IMR-90 (cell line): Measurements from ENCODE around the gene AAK1. TPM values are rescaled to one million over a fixed set of nuclear protein-coding genes. Genes with fewer than 3 reads are reported as not detected.

Experiments
- ATAC-seq: fragments of 200-7000 bp; cut with Tn5 transposase; 2 replicates; pipeline ENCODE4 v1.9.1; 2020; ENCODE audit warnings: low read depth, mild to moderate bottlenecking, moderate library complexity
- BruUV-seq: library from RNA; stranded (reverse); fragments of 400-500 nt; replicated peaks from 2 replicates; lab custom pipeline; 2021; lab: Mats Ljungman, UMichigan
- CTCF ChIA-PET: fragments of 300-600 bp; formaldehyde crosslinking; extraction: SDS; loops from one replicate; lab custom pipeline; 2021; ENCODE audit warnings: antibody characterized with exemption; lab: Yijun Ruan, JAX
- POLR2A ChIA-PET: fragments of 300-600 bp; sonication (Branson Sonifier 250); formaldehyde crosslinking; loops from one replicate; lab custom pipeline; 2022; ENCODE audit warnings: antibody characterized with exemption; ENCODE audit not compliant: unreplicated experiment; lab: Charles Lee
- DNase-seq: peaks from one replicate; pipeline ENCODE4 v3.0.0; 2013
- H2AFZ ChIP-seq: replicated peaks from 2 replicates; pipeline ENCODE3; 2013; ENCODE audit warnings: low read length, mild to moderate bottlenecking; ENCODE audit not compliant: poor library complexity
- H2AK5ac ChIP-seq: 2 replicates; pipeline ENCODE4 v1.6.1; 2013; ENCODE audit warnings: low read depth, low read length, inconsistent platforms
- H2AK9ac ChIP-seq: replicated peaks from 2 replicates; pipeline ENCODE3; 2013; ENCODE audit warnings: mild to moderate bottlenecking, low read depth, low read length, moderate library complexity; ENCODE audit not compliant: poor library complexity
- H2BK120ac ChIP-seq: 2 replicates; pipeline ENCODE4 v1.6.1; 2013; ENCODE audit warnings: low read depth, low read length, inconsistent platforms
- H2BK15ac ChIP-seq: 3 replicates; pipeline ENCODE4 v1.6.1; 2013; ENCODE audit warnings: low read depth, low read length, inconsistent platforms
- H2BK20ac ChIP-seq: 2 replicates; pipeline ENCODE4 v1.6.1; 2013; ENCODE audit warnings: low read depth, mild to moderate bottlenecking, inconsistent platforms, low read length, moderate library complexity
- H2BK5ac ChIP-seq: 2 replicates; pipeline ENCODE4 v1.6.1; 2013; ENCODE audit warnings: mild to moderate bottlenecking, low read depth, low read length, inconsistent platforms; ENCODE audit not compliant: poor library complexity, severe bottlenecking
- H3K14ac ChIP-seq: replicated peaks from 2 replicates; pipeline ENCODE4 v1.6.1; 2013; ENCODE audit warnings: low read depth, low read length, inconsistent platforms
- H3K18ac ChIP-seq: 2 replicates; pipeline ENCODE4 v1.6.1; 2013; ENCODE audit warnings: low read depth, low read length, control low read depth
- H3K23ac ChIP-seq: 2 replicates; pipeline ENCODE4 v1.6.1; 2013; ENCODE audit warnings: low read depth, low read length, inconsistent platforms
- H3K27ac ChIP-seq: 2 replicates; pipeline ENCODE4 v1.5.1; 2013; ENCODE audit warnings: mild to moderate bottlenecking, control low read depth, low read length; ENCODE audit not compliant: insufficient read depth
- H3K27me3 ChIP-seq: 2 replicates; pipeline ENCODE4 v1.6.1; 2013; ENCODE audit warnings: low read length; ENCODE audit not compliant: control insufficient read depth, insufficient read depth
- H3K36me3 ChIP-seq: 2 replicates; pipeline ENCODE4 v1.6.1; 2013; ENCODE audit warnings: low read length, mixed read lengths; ENCODE audit not compliant: control insufficient read depth, insufficient read depth
- H3K4ac ChIP-seq: 2 replicates; pipeline ENCODE4 v1.6.1; 2013; ENCODE audit warnings: low read depth, low read length, inconsistent platforms
- H3K4me1 ChIP-seq: 2 replicates; pipeline ENCODE4 v1.6.1; 2013; ENCODE audit warnings: low read length, mixed read lengths; ENCODE audit not compliant: control insufficient read depth, insufficient read depth
- H3K4me2 ChIP-seq: 2 replicates; pipeline ENCODE4 v1.6.1; 2013; ENCODE audit warnings: low read depth, mild to moderate bottlenecking, control low read depth, low read length, moderate library complexity
- H3K4me3 ChIP-seq: 2 replicates; pipeline ENCODE4 v1.5.1; 2013; ENCODE audit warnings: low read depth, mild to moderate bottlenecking, control low read depth, low read length, moderate library complexity; ENCODE audit not compliant: insufficient read depth
- H3K56ac ChIP-seq: 2 replicates; pipeline ENCODE4 v1.6.1; 2013; ENCODE audit warnings: low read length, inconsistent platforms; ENCODE audit not compliant: insufficient read depth; ENCODE audit errors: extremely low read depth
- H3K79me1 ChIP-seq, 2 experiments: 2 replicates each; pipeline ENCODE4 v1.6.1; 2013; ENCODE audit warnings: low read length in 2 of 2, inconsistent platforms in 1 of 2, low read depth in 1 of 2
- H3K9ac ChIP-seq: 2 replicates; pipeline ENCODE4 v1.6.1; 2013; ENCODE audit warnings: low read depth, low read length, control low read depth
- H3K9me1 ChIP-seq: 2 replicates; pipeline ENCODE4 v1.6.1; 2013; ENCODE audit warnings: low read length, inconsistent platforms; ENCODE audit not compliant: insufficient read depth
- H3K9me3 ChIP-seq: 2 replicates; pipeline ENCODE4 v1.6.1; 2013; ENCODE audit warnings: low read length; ENCODE audit not compliant: control insufficient read depth, insufficient read depth
- H4K20me1 ChIP-seq: 2 replicates; pipeline ENCODE4 v1.6.1; 2013; ENCODE audit warnings: low read length, inconsistent platforms; ENCODE audit not compliant: insufficient read depth
- H4K5ac ChIP-seq: 2 replicates; pipeline ENCODE4 v1.6.1; 2013; ENCODE audit warnings: mild to moderate bottlenecking, low read depth, low read length, control low read depth
- H4K8ac ChIP-seq, 2 experiments: 2 replicates each; pipeline ENCODE4 v1.6.1; 2013; ENCODE audit warnings: low read depth in 2 of 2, low read length in 2 of 2, control low read depth in 1 of 2, inconsistent platforms in 1 of 2
- H4K91ac ChIP-seq: 2 replicates; pipeline ENCODE4 v1.6.1; 2013; ENCODE audit warnings: low read depth, low read length, inconsistent platforms; ENCODE audit not compliant: insufficient read depth
- CHD1 ChIP-seq: IDR thresholded peaks from 2 replicates; pipeline ENCODE4 v1.6.1; 2012; ENCODE audit warnings: low read depth, low read length, improper control_type of control experiment
- CTCF ChIP-seq: conservative IDR thresholded peaks from 2 replicates; pipeline ENCODE4 v1.5.1; 2012; ENCODE audit warnings: mild to moderate bottlenecking, low read depth, low read length, improper control_type of control experiment
- ELK1 ChIP-seq: fragments of 150-350 bp; IDR thresholded peaks from 2 replicates; pipeline ENCODE4 v1.6.1; 2016; ENCODE audit warnings: low read depth, mild to moderate bottlenecking, low read length, moderate library complexity, borderline replicate concordance
- FOS ChIP-seq: fragments of 150-350 bp; IDR thresholded peaks from 2 replicates; pipeline ENCODE4 v1.6.1; 2016; ENCODE audit warnings: low read depth, low read length
- MAFK ChIP-seq: IDR thresholded peaks from 2 replicates; pipeline ENCODE4 v1.6.1; 2012; ENCODE audit warnings: low read depth, low read length, improper control_type of control experiment
- MAZ ChIP-seq: IDR thresholded peaks from 2 replicates; pipeline ENCODE4 v1.6.1; 2012; ENCODE audit warnings: low read depth, mild to moderate bottlenecking, low read length, improper control_type of control experiment, moderate library complexity, borderline replicate concordance
- MXI1 ChIP-seq: IDR thresholded peaks from 2 replicates; pipeline ENCODE4 v1.6.1; 2012; ENCODE audit warnings: low read depth, mild to moderate bottlenecking, low read length, moderate library complexity, borderline replicate concordance
- NFE2L2 ChIP-seq: fragments of 150-350 bp; IDR thresholded peaks from 2 replicates; pipeline ENCODE4 v1.6.1; 2016; ENCODE audit warnings: low read depth, mild to moderate bottlenecking, low read length
- POLR2A ChIP-seq: IDR thresholded peaks from 2 replicates; pipeline ENCODE4 v1.6.1; 2012; ENCODE audit warnings: mild to moderate bottlenecking, low read depth, low read length
- RAD21 ChIP-seq: IDR thresholded peaks from 2 replicates; pipeline ENCODE4 v1.6.1; 2012; ENCODE audit warnings: low read length, improper control_type of control experiment
- RCOR1 ChIP-seq: IDR thresholded peaks from 2 replicates; pipeline ENCODE4 v1.6.1; 2012; ENCODE audit warnings: mild to moderate bottlenecking, low read length, improper control_type of control experiment; ENCODE audit not compliant: insufficient replicate concordance
- RFX5 ChIP-seq: IDR thresholded peaks from 2 replicates; pipeline ENCODE4 v1.8.0; 2012; ENCODE audit warnings: low read depth, mild to moderate bottlenecking, low read length, moderate library complexity
- SMC3 ChIP-seq: fragments of 150-350 bp; IDR thresholded peaks from 2 replicates; pipeline ENCODE4 v1.6.1; 2016; ENCODE audit warnings: low read depth, mild to moderate bottlenecking, antibody characterized with exemption, low read length, moderate library complexity
- USF2 ChIP-seq: fragments of 150-350 bp; IDR thresholded peaks from 2 replicates; pipeline ENCODE4 v1.6.1; 2017; ENCODE audit warnings: mild to moderate bottlenecking, antibody characterized with exemption, low read length, low read depth
- WGBS, 2 experiments: methylation state at CpG; one replicate each; pipeline versions ENCODE4 v1.1.5 to v1.1.7; 2013; ENCODE audit warnings: missing lambda C conversion rate in 2 of 2; ENCODE audit not compliant: insufficient read length in 1 of 2; ENCODE audit errors: extremely low coverage in 2 of 2; 5-methylcytosine and 5-hydroxymethylcytosine counted together
- dilution Hi-C: fragments of 300-500 bp; cut with HindIII; formaldehyde crosslinking; loops from one replicate; pipeline ENCODE4 v1.14.3; 2018; ENCODE audit warnings: low sequenced_read_pairs; ENCODE audit not compliant: unreplicated experiment
- in situ Hi-C: fragments of 300-500 bp; cut with MboI; formaldehyde crosslinking; loops from 3 replicates; pipeline ENCODE4 v1.14.3; 2019; ENCODE audit warnings: low sequenced_read_pairs, inconsistent platforms, mixed read lengths
- intact Hi-C: fragments of 100-400 bp; cut with micrococcal nuclease; formaldehyde crosslinking; loops from 2 replicates; pipeline ENCODE4 v1.10.0; 2022
- polyA plus RNA-seq, 3 experiments: library from polyadenylated mRNA; depleted of rRNA; stranded (reverse); fragments of >200 nt; gene quantifications; 2 replicates each; pipeline ENCODE4 v1.2.3, GENCODE V29; 2012; ENCODE audit warnings: low replicate concordance in 1 of 3
- total RNA-seq: library from RNA; depleted of rRNA; stranded (reverse); fragments of >200 nt; gene quantifications from 2 replicates; pipeline ENCODE4 v1.2.3, GENCODE V29; 2012

The AAK1 gene
- total and polyA plus RNA-seq, 2 of the 4 experiments (the other 2 are of a cell fraction), result 21.9 to 26.5 TPM

- Histone ChIP-seq H2AK9ac (no peak overlapping the region), H3K9me1 (peaks cover 29% of the 10 kb centered on the region), H2AK5ac (no peak overlapping the region), H2AFZ (no peak overlapping the region), H3K36me3 (peaks cover 4% of the 10 kb centered on the region; the same call in 1 of the 2 replicates), H3K9ac (no peak overlapping the region), H3K4me3 (no peak overlapping the region), H3K4me1 (peaks cover 14% of the 10 kb centered on the region), H3K56ac (no peak overlapping the region), H3K27me3 (no peaks in the 10 kb centered on the region), H2BK20ac (no peak overlapping the region), H3K23ac (no peak overlapping the region), H3K4ac (no peak overlapping the region), H2BK5ac (no peak overlapping the region), H3K9me3 (no peaks in the 10 kb centered on the region), H2BK15ac (no peak overlapping the region), H3K14ac (no peak overlapping the region), H3K18ac (no peak overlapping the region), H4K5ac (no peak overlapping the region), H2BK120ac (no peak overlapping the region), H3K79me1 (peaks cover 22 to 79% of the 10 kb centered on the region in 2 experiments), H3K4me2 (no peak overlapping the region), H3K27ac (no peak overlapping the region), H4K20me1 (peaks cover 87% of the 10 kb centered on the region), H4K8ac (no peak overlapping the region), H4K91ac (no peak overlapping the region)
- ChIA-PET POLR2A (no interaction called here), CTCF (no interaction called here)
- TF ChIP-seq POLR2A (no peak), FOS (no peak), ELK1 (no peak), MXI1 (no peak), CTCF (no peak), USF2 (no peak), RFX5 (no peak), CHD1 (no peak), RCOR1 (no peak), MAFK (no peak), RAD21 (no peak), MAZ (no peak), SMC3 (no peak), NFE2L2 (no peak)
- intact Hi-C loops (no loop called here), dilution Hi-C loops (no loop called here), in situ Hi-C loops (no loop called here)
- ATAC-seq (no peak), DNase-seq (no peak)
- no CpG with 5 or more reads among the region's 3 CpGs for WGBS, 2 experiments
- no TSS peak for BruUV-seq
Observed at GRCh38 chr2:69635432-69635831, 8.1 kb downstream of the AAK1 start.
